Neuronal stem cell (in vitro differentiated cells): ENCODE measurements around the gene IL20RB.
"Not testable (repeated sequence)": the region's sequence is repeated elsewhere in the genome, so short reads cannot be mapped to it uniquely, and the experiment has no call there.

Experiments
- DNase-seq: peaks from one replicate; pipeline ENCODE4 v3.0.0-alpha.2; 2013; ENCODE audit warnings: low spot score
- H2AFZ ChIP-seq: one replicate; pipeline ENCODE4 v1.6.1; 2013; ENCODE audit warnings: mild to moderate bottlenecking, low read length, inconsistent platforms
- H2AK5ac ChIP-seq: 2 replicates; pipeline ENCODE4 v1.6.1; 2013; ENCODE audit warnings: low read depth, mild to moderate bottlenecking, inconsistent platforms, low read length, moderate library complexity, mixed read lengths
- H2BK120ac ChIP-seq: 2 replicates; pipeline ENCODE4 v1.6.1; 2013; ENCODE audit warnings: low read depth, mild to moderate bottlenecking, inconsistent platforms, low read length, moderate library complexity, mixed read lengths
- H2BK12ac ChIP-seq: one replicate; pipeline ENCODE4 v1.6.1; 2013; ENCODE audit warnings: low read length, inconsistent platforms
- H2BK15ac ChIP-seq: 2 replicates; pipeline ENCODE4 v1.6.1; 2013; ENCODE audit warnings: mild to moderate bottlenecking, low read length, inconsistent platforms, mixed read lengths
- H2BK5ac ChIP-seq: one replicate; pipeline ENCODE4 v1.6.1; 2013; ENCODE audit warnings: inconsistent platforms, mild to moderate bottlenecking, low read length, moderate library complexity
- H3K14ac ChIP-seq: one replicate; pipeline ENCODE4 v1.6.1; 2013; ENCODE audit warnings: low read length, inconsistent platforms
- H3K18ac ChIP-seq: 2 replicates; pipeline ENCODE4 v1.6.1; 2013; ENCODE audit warnings: low read length, inconsistent platforms
- H3K23ac ChIP-seq: 2 replicates; pipeline ENCODE4 v1.6.1; 2013; ENCODE audit warnings: low read depth, mild to moderate bottlenecking, mixed read lengths, low read length, inconsistent platforms; ENCODE audit not compliant: poor library complexity
- H3K27ac ChIP-seq: replicated peaks from 3 replicates; pipeline ENCODE4 v1.5.1; 2013; ENCODE audit warnings: low read length, inconsistent platforms
- H3K27me3 ChIP-seq, 3 experiments: 2 replicates each; pipeline ENCODE4 v1.6.1; 2013; ENCODE audit warnings: low read length in 3 of 3, mild to moderate bottlenecking in 2 of 3, inconsistent platforms in 1 of 3, low read depth in 1 of 3, mixed read lengths in 1 of 3, moderate library complexity in 1 of 3; ENCODE audit not compliant: control insufficient read depth in 3 of 3, insufficient read depth in 3 of 3
- H3K36me3 ChIP-seq, 2 donors: replicated peaks in 1 of 2; 2 replicates each; pipeline ENCODE4 v1.6.1; 2013; ENCODE audit warnings: low read length in 2 of 2; ENCODE audit not compliant: control insufficient read depth in 2 of 2, insufficient read depth in 2 of 2
- H3K4ac ChIP-seq: 2 replicates; pipeline ENCODE4 v1.6.1; 2013; ENCODE audit warnings: inconsistent platforms, mild to moderate bottlenecking, low read length, moderate library complexity
- H3K4me1 ChIP-seq, 2 donors: 1 replicate in 1 of 2; 2 replicates in 1 of 2; pipeline ENCODE4 v1.6.1; 2013; ENCODE audit warnings: low read length in 2 of 2, low read depth in 1 of 2; ENCODE audit not compliant: control insufficient read depth in 2 of 2, insufficient read depth in 1 of 2
- H3K4me2 ChIP-seq: one replicate; pipeline ENCODE4 v1.6.1; 2013; ENCODE audit warnings: mild to moderate bottlenecking, low read length, inconsistent platforms; ENCODE audit not compliant: insufficient read depth, poor library complexity, severe bottlenecking
- H3K4me3 ChIP-seq, 2 donors: 2 replicates each; pipeline ENCODE4 v1.5.1; 2013; ENCODE audit warnings: low read length in 2 of 2, mild to moderate bottlenecking in 2 of 2, inconsistent platforms in 1 of 2, moderate library complexity in 1 of 2
- H3K79me1 ChIP-seq: one replicate; pipeline ENCODE4 v1.6.1; 2013; ENCODE audit warnings: low read depth, mild to moderate bottlenecking, inconsistent platforms, low read length, moderate library complexity
- H3K9ac ChIP-seq: one replicate; pipeline ENCODE4 v1.6.1; 2013; ENCODE audit warnings: mild to moderate bottlenecking, low read depth, low read length, inconsistent platforms; ENCODE audit not compliant: poor library complexity
- H3K9me3 ChIP-seq, 2 donors: replicated peaks in 1 of 2; 2 replicates each; pipeline versions ENCODE3 to v1.6.1; 2013; ENCODE audit warnings: low read length in 2 of 2, mild to moderate bottlenecking in 2 of 2, inconsistent platforms in 1 of 2, low read depth in 1 of 2, mixed read lengths in 1 of 2, moderate library complexity in 1 of 2; ENCODE audit not compliant: control insufficient read depth in 2 of 2, insufficient read depth in 1 of 2
- H4K8ac ChIP-seq: one replicate; pipeline ENCODE4 v1.6.1; 2013; ENCODE audit warnings: low read depth, mild to moderate bottlenecking, inconsistent platforms, low read length, moderate library complexity
- H4K91ac ChIP-seq: one replicate; pipeline ENCODE4 v1.6.1; 2013; ENCODE audit warnings: low read length, low read depth, mild to moderate bottlenecking, inconsistent platforms; ENCODE audit not compliant: poor library complexity
- WGBS, 2 donors: extraction: QIAGEN DNeasy Blood & Tissue Kit; methylation state at CpG; one replicate each; pipeline ENCODE4 v1.1.7; 2013; ENCODE audit warnings: missing lambda C conversion rate in 2 of 2, mixed read lengths in 1 of 2; ENCODE audit not compliant: insufficient read length in 2 of 2, insufficient replicate concordance in 1 of 2; ENCODE audit errors: extremely low coverage in 2 of 2; 5-methylcytosine and 5-hydroxymethylcytosine counted together

Gene IL20RB

GRCh38 chr3:136982033-136982432, 24.2 kb downstream of the IL20RB start:
- Histone ChIP-seq H2AFZ (no peak overlapping the region), H4K91ac (no peak overlapping the region), H2BK12ac (no peak overlapping the region), H2AK5ac (no peak overlapping the region), H2BK120ac (no peak overlapping the region), H3K14ac (no peak overlapping the region), H3K27ac (no peak overlapping the region), H3K4ac (no peak overlapping the region), H2BK15ac (no peak overlapping the region), H3K23ac (no peak overlapping the region), H3K79me1 (no peaks in the 10 kb centered on the region), H3K4me1 (no peaks in the 10 kb centered on the region), H3K9ac (no peak overlapping the region), H3K4me3 (no peak overlapping the region), H3K18ac (no peak overlapping the region), H3K9me3 (peaks cover 0 to 2% of the 10 kb centered on the region in 2 donors), H3K4me2 (no peak overlapping the region), H3K36me3 (no peaks in the 10 kb centered on the region), H3K27me3 (no peaks in the 10 kb centered on the region), H4K8ac (no peak overlapping the region), H2BK5ac (no peak overlapping the region)
- no CpG with 5 or more reads among the region's 5 CpGs for WGBS, 2 donors
- DNase-seq: no peak

- Histone ChIP-seq H2AK5ac (no peak overlapping the region), H3K9ac (no peak overlapping the region), H3K79me1 (no peaks in the 10 kb centered on the region), H3K23ac (no peak overlapping the region), H3K27me3 (no peaks in the 10 kb centered on the region), H3K27ac (no peak overlapping the region), H3K36me3 (no peaks in the 10 kb centered on the region), H2BK120ac (no peak overlapping the region), H3K4me3 (no peak overlapping the region), H3K4me1 (no peaks in the 10 kb centered on the region), H3K18ac (no peak overlapping the region), H3K4ac (no peak overlapping the region), H2BK12ac (no peak overlapping the region), H3K9me3 (peaks cover 0 to 2% of the 10 kb centered on the region in 2 donors), H2AFZ (no peak overlapping the region), H4K91ac (no peak overlapping the region), H3K14ac (no peak overlapping the region), H2BK5ac (no peak overlapping the region), H2BK15ac (no peak overlapping the region), H4K8ac (no peak overlapping the region), H3K4me2 (no peak overlapping the region)
- DNase-seq: no peak
- no CpG with 5 or more reads among the region's 4 CpGs for WGBS, 2 donors
Observed at GRCh38 chr3:136982520-136983138, 24.8 kb downstream of the IL20RB start.

- H2AK5ac ChIP-seq: no peak overlapping the region
- no peak overlapping the region for H4K8ac ChIP-seq
- H3K4me3 ChIP-seq: no peak overlapping the region
- DNase-seq: no peak
- H2BK5ac ChIP-seq: no peak overlapping the region
- H3K27me3 ChIP-seq: no peaks in the 10 kb centered on the region
- H2BK12ac ChIP-seq: no peak overlapping the region
- H3K4me1 ChIP-seq: no peaks in the 10 kb centered on the region
- no peak overlapping the region for H2BK15ac ChIP-seq
- no peak overlapping the region for H3K4ac ChIP-seq
- no peak overlapping the region for H2AFZ ChIP-seq
- no CpG with 5 or more reads among the region's 3 CpGs for WGBS, 2 donors
- H2BK120ac ChIP-seq: no peak overlapping the region
- no peaks in the 10 kb centered on the region for H3K79me1 ChIP-seq
- no peak overlapping the region for H3K4me2 ChIP-seq
- H3K9ac ChIP-seq: no peak overlapping the region
- no peak overlapping the region for H3K27ac ChIP-seq
- H4K91ac ChIP-seq: no peak overlapping the region
- no peak overlapping the region for H3K18ac ChIP-seq
- H3K36me3 ChIP-seq: no peaks in the 10 kb centered on the region
- H3K23ac ChIP-seq: no peak overlapping the region
- H3K14ac ChIP-seq: no peak overlapping the region
- peaks cover 4 to 6% of the 10 kb centered on the region in 2 donors for H3K9me3 ChIP-seq
Observed at GRCh38 chr3:136984837-136985236, 27.1 kb downstream of the IL20RB start.

GRCh38 chr3:136987398-136987980, 29.7 kb downstream of the IL20RB start:
- not testable (repeated sequence) for H2BK5ac ChIP-seq
- no CpG with 5 or more reads among the region's 39 CpGs for WGBS, 2 donors

More at GRCh38 chr3:136987398-136987980, 29.7 kb downstream of the IL20RB start:
- H3K4me3 ChIP-seq, H3K23ac ChIP-seq, H3K9me3 ChIP-seq, H3K36me3 ChIP-seq, H2BK120ac ChIP-seq, H2AFZ ChIP-seq, H3K9ac ChIP-seq, H3K4me2 ChIP-seq, DNase-seq, H2AK5ac ChIP-seq, H4K8ac ChIP-seq, H2BK12ac ChIP-seq, H2BK15ac ChIP-seq, H3K14ac ChIP-seq, H4K91ac ChIP-seq, H3K27ac ChIP-seq, H3K4ac ChIP-seq, H3K4me1 ChIP-seq, H3K27me3 ChIP-seq, H3K18ac ChIP-seq, H3K79me1 ChIP-seq: not testable (repeated sequence)
